Liver (tissue), 9 donors: ENCODE measurements around the gene DOCK6. TPM values are rescaled to one million over a fixed set of nuclear protein-coding genes. Genes with fewer than 3 reads are reported as not detected.

Source experiments
- DNase-seq: peaks from one replicate; pipeline ENCODE4 v3.0.0-alpha.2; 2017; ENCODE audit warnings: low spot score
- H3K27ac ChIP-seq, 2 donors: one replicate each; pipeline ENCODE4 v1.7.0; 2013; ENCODE audit warnings: inconsistent platforms in 2 of 2, low read length in 2 of 2, control low read depth in 1 of 2, low read depth in 1 of 2, mild to moderate bottlenecking in 1 of 2
- H3K27me3 ChIP-seq, 4 donors: one replicate each; pipeline versions ENCODE4 v1.6.1 to v1.7.0; 2013; ENCODE audit warnings: low read length in 3 of 4, inconsistent platforms in 1 of 4, mild to moderate bottlenecking in 1 of 4, moderate library complexity in 1 of 4; ENCODE audit not compliant: control insufficient read depth in 4 of 4, insufficient read depth in 4 of 4
- H3K36me3 ChIP-seq, 4 donors: one replicate each; pipeline versions ENCODE4 v1.6.1 to v1.7.0; 2013; ENCODE audit warnings: low read length in 3 of 4, mild to moderate bottlenecking in 3 of 4, low read depth in 1 of 4, moderate library complexity in 1 of 4; ENCODE audit not compliant: control insufficient read depth in 4 of 4, insufficient read depth in 3 of 4
- H3K4me1 ChIP-seq, 4 donors: one replicate each; pipeline versions ENCODE4 v1.6.1 to v1.7.0; 2013; ENCODE audit warnings: low read length in 3 of 4, mild to moderate bottlenecking in 3 of 4, moderate library complexity in 1 of 4; ENCODE audit not compliant: control insufficient read depth in 4 of 4, insufficient read depth in 4 of 4
- H3K4me3 ChIP-seq, 3 donors: one replicate each; pipeline versions ENCODE4 v1.6.1 to v1.7.0; 2013; ENCODE audit warnings: low read length in 3 of 3, control low read depth in 1 of 3, low read depth in 1 of 3, mild to moderate bottlenecking in 1 of 3
- H3K9ac ChIP-seq, 2 donors: one replicate each; pipeline ENCODE4 v1.7.0; 2013; ENCODE audit warnings: low read length in 2 of 2, mild to moderate bottlenecking in 2 of 2, moderate library complexity in 2 of 2, control low read depth in 1 of 2, low read depth in 1 of 2
- H3K9me3 ChIP-seq, 4 donors: one replicate each; pipeline versions ENCODE4 v1.6.1 to v1.7.0; 2013; ENCODE audit warnings: low read length in 3 of 4; ENCODE audit not compliant: control insufficient read depth in 4 of 4
- CTCF ChIP-seq: fragments of 150-350 bp; IDR thresholded peaks from 2 replicates; pipeline ENCODE4 v1.5.1; 2017; ENCODE audit warnings: improper control_type of control experiment, low read depth, low read length; ENCODE audit not compliant: missing input control
- EGR1 ChIP-seq, 2 donors: IDR thresholded peaks; 2 replicates each; pipeline ENCODE4 v1.6.1; 2016 to 2018; ENCODE audit warnings: antibody characterized with exemption in 2 of 2, low read depth in 2 of 2
- FOXA2 ChIP-seq: IDR thresholded peaks from 2 replicates; pipeline ENCODE4 v1.6.1; 2016; ENCODE audit warnings: antibody characterized with exemption
- GABPA ChIP-seq, 2 donors: IDR thresholded peaks in 1 of 2; conservative IDR thresholded peaks in 1 of 2; 2 replicates each; pipeline ENCODE4 v1.6.1; 2016; ENCODE audit warnings: antibody characterized with exemption in 2 of 2, mild to moderate bottlenecking in 1 of 2, moderate library complexity in 1 of 2
- HNF4A ChIP-seq, 2 donors: conservative IDR thresholded peaks; 2 replicates each; pipeline ENCODE4 v1.6.1; 2016; ENCODE audit warnings: antibody characterized with exemption in 2 of 2, mild to moderate bottlenecking in 2 of 2
- HNF4G ChIP-seq: IDR thresholded peaks from 2 replicates; pipeline ENCODE4 v1.6.1; 2016; ENCODE audit warnings: antibody characterized with exemption
- JUND ChIP-seq, 2 donors: IDR thresholded peaks; 2 replicates each; pipeline ENCODE4 v1.6.1; 2016; ENCODE audit warnings: antibody characterized with exemption in 2 of 2
- NR2F2 ChIP-seq: IDR thresholded peaks from 2 replicates; pipeline ENCODE4 v1.6.1; 2016; ENCODE audit warnings: antibody characterized with exemption
- RAD21 ChIP-seq, 2 donors: IDR thresholded peaks; 2 replicates each; pipeline ENCODE4 v1.6.1; 2016; ENCODE audit warnings: antibody characterized with exemption in 2 of 2, mild to moderate bottlenecking in 2 of 2
- RXRA ChIP-seq, 2 donors: IDR thresholded peaks; 2 replicates each; pipeline ENCODE4 v1.6.1; 2017 to 2018; ENCODE audit warnings: antibody characterized with exemption in 2 of 2, mild to moderate bottlenecking in 1 of 2
- SP1 ChIP-seq: IDR thresholded peaks from 2 replicates; pipeline ENCODE4 v1.6.1; 2018; ENCODE audit warnings: antibody characterized with exemption, mild to moderate bottlenecking
- WGBS: extraction: QIAGEN DNeasy Blood & Tissue Kit; methylation state at CpG from one replicate; pipeline ENCODE4 v1.1.7; 2013; 5-methylcytosine and 5-hydroxymethylcytosine counted together
- polyA plus RNA-seq, 2 donors: library from polyadenylated mRNA; stranded (reverse) in 1 of 2; unstranded in 1 of 2; fragments of 200-250 nt in 1 of 2; fragments of >200 nt in 1 of 2; fragmentation: Nextera tagmentation in 1 of 2; extraction: Ambion mirVana in 1 of 2; gene quantifications; one replicate each; pipeline versions ENCODE4 v1.2.1 to v1.2.3, GENCODE V29; 2013 to 2015
- total RNA-seq, 2 donors: library from RNA; depleted of rRNA; stranded (reverse); fragments of >200 nt; gene quantifications; one replicate each; pipeline ENCODE4 v1.2.3, GENCODE V29; 2014
- TF ChIP-seq, protein P1 (sequence below): IDR thresholded peaks from 2 replicates; pipeline ENCODE4 v1.6.1; 2016; ENCODE audit warnings: antibody characterized with exemption, mild to moderate bottlenecking
- TF ChIP-seq, protein P2 (sequence below): IDR thresholded peaks from 2 replicates; pipeline ENCODE4 v1.6.1; 2016; ENCODE audit warnings: antibody characterized with exemption
- donor health status: healthy.
- donor health status: healthy.
- donor health status: healthy.
- donor health status: healthy.
- donor health status: healthy.

Gene DOCK6
- total and polyA plus RNA-seq, 4 donors, result 4.9 to 15.8 (median 13.7) TPM

DNA sequence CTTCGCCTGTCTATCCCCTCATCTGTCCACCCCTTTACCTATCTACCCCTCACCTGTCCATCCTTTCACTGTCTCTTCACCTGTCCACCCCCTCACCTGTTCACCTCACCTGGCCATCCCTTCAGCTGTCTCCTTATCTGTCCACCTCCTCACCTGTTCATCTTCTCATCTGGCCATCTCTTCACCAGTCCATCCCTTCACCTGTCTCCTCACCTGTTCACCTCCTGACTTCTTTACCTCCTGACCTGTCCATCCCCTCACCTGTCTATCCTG is 51.7 kb downstream of the DOCK6 start:
- H3K27ac ChIP-seq, result no peak overlapping the region
- H3K9ac ChIP-seq, result no peak overlapping the region
- H3K36me3 ChIP-seq, result peaks cover 10 to 48% (median 17%) of the 10 kb centered on the region in 4 donors
- 98% methylated on average over 1 of the region's 1 CpG for WGBS
- TF ChIP-seq GABPA (IDR thresholded peaks at IDR 0.05 in 1 of 2, conservative IDR thresholded peaks at IDR 0.05 in 1 of 2) (no peak), EGR1 (IDR thresholded peaks at IDR 0.05; ENCODE audit: low read depth in 2 of 2) (no peak), HNF4G (no peak), RXRA (IDR thresholded peaks at IDR 0.05) (no peak), JUND (IDR thresholded peaks at IDR 0.05) (no peak), CTCF (no peak), RAD21 (IDR thresholded peaks at IDR 0.05) (no peak), NR2F2 (no peak), FOXA2 (no peak)
- TF ChIP-seq, protein P1, sequence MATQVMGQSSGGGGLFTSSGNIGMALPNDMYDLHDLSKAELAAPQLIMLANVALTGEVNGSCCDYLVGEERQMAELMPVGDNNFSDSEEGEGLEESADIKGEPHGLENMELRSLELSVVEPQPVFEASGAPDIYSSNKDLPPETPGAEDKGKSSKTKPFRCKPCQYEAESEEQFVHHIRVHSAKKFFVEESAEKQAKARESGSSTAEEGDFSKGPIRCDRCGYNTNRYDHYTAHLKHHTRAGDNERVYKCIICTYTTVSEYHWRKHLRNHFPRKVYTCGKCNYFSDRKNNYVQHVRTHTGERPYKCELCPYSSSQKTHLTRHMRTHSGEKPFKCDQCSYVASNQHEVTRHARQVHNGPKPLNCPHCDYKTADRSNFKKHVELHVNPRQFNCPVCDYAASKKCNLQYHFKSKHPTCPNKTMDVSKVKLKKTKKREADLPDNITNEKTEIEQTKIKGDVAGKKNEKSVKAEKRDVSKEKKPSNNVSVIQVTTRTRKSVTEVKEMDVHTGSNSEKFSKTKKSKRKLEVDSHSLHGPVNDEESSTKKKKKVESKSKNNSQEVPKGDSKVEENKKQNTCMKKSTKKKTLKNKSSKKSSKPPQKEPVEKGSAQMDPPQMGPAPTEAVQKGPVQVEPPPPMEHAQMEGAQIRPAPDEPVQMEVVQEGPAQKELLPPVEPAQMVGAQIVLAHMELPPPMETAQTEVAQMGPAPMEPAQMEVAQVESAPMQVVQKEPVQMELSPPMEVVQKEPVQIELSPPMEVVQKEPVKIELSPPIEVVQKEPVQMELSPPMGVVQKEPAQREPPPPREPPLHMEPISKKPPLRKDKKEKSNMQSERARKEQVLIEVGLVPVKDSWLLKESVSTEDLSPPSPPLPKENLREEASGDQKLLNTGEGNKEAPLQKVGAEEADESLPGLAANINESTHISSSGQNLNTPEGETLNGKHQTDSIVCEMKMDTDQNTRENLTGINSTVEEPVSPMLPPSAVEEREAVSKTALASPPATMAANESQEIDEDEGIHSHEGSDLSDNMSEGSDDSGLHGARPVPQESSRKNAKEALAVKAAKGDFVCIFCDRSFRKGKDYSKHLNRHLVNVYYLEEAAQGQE, result no peak
- TF ChIP-seq, protein P2, sequence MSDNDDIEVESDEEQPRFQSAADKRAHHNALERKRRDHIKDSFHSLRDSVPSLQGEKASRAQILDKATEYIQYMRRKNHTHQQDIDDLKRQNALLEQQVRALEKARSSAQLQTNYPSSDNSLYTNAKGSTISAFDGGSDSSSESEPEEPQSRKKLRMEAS, result no peak
- peaks cover 0 to 2% (median 0%) of the 10 kb centered on the region in 4 donors for H3K4me1 ChIP-seq
- no peaks in the 10 kb centered on the region for H3K9me3 ChIP-seq
- H3K4me3 ChIP-seq, result no peak overlapping the region
- DNase-seq, result no peak
- H3K27me3 ChIP-seq, result no peaks in the 10 kb centered on the region

DNA sequence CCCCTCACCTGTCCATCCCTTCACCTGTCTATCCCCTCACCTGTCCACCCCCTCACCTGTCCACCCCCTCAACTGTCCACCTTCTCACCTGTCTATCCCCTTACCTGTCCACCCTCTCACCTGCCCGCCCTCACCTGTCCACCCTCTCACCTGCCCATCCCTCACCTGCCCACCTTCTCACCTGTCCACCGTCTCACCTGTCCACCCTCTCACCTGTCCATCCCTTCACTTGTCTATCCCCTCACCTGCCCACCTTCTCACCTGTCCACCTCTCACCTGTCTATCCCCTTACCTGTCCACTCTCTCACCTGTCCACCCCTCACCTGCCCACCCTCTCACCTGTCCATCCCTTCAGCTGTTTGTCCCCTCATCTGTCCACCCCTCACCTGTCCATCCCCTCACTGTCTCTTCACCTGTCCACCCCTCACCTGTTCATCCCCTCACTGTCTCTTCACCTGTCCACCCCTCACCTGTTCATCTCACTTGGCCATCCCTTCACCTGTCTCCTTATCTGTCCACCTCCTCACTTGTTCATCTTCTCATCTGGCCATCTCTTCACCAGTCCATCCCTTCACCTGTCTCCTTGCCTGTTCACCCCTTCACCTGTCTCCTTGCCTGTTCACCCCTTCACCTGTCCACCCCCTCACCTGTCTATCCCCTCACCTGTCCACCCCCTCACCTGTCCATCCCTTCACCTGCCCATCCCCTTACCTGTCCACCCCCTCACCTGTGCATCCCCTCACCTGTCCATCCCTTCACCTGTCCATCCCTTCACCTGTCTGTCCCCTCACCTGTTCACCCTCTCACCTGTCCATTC is 52.3 kb downstream of the DOCK6 start:
- WGBS, result 94% methylated on average over 2 of the region's 2 CpGs
- no peak overlapping the region for H3K27ac ChIP-seq
- TF ChIP-seq CTCF (no peak), GABPA (IDR thresholded peaks at IDR 0.05 in 1 of 2, conservative IDR thresholded peaks at IDR 0.05 in 1 of 2) (no peak), SP1 (no peak), JUND (IDR thresholded peaks at IDR 0.05) (no peak), EGR1 (IDR thresholded peaks at IDR 0.05; ENCODE audit: low read depth in 2 of 2) (no peak), NR2F2 (no peak), HNF4A (conservative IDR thresholded peaks at IDR 0.05) (no peak), FOXA2 (no peak)
- TF ChIP-seq, protein P2, result no peak
- no peaks in the 10 kb centered on the region for H3K9me3 ChIP-seq
- no peak for DNase-seq
- peaks cover 10 to 42% (median 13%) of the 10 kb centered on the region in 4 donors for H3K36me3 ChIP-seq
- no peak overlapping the region for H3K9ac ChIP-seq
- H3K4me3 ChIP-seq, result no peak overlapping the region
- H3K4me1 ChIP-seq, result peaks cover 0 to 4% (median under 1%) of the 10 kb centered on the region in 4 donors
- H3K27me3 ChIP-seq, result no peaks in the 10 kb centered on the region
